Stimulated activated CD4-positive, alpha-beta T cell treated with anti-CD3 and anti-CD28 coated beads, Interleukin-1b, Interleukin-23, amount 100 ng/mL, for 48 hours (primary cell): ENCODE measurements around the gene DNAI2.
"Not testable (repeated sequence)": the region's sequence is repeated elsewhere in the genome, so short reads cannot be mapped to it uniquely, and the experiment has no call there.

Experiments used
- DNase-seq: peaks from one replicate; pipeline ENCODE4 v3.0.0-alpha.2; 2020

Gene DNAI2

GRCh38 chr17:74245145-74245831, 28.7 kb upstream of the DNAI2 start:
- no peak for DNase-seq

DNA sequence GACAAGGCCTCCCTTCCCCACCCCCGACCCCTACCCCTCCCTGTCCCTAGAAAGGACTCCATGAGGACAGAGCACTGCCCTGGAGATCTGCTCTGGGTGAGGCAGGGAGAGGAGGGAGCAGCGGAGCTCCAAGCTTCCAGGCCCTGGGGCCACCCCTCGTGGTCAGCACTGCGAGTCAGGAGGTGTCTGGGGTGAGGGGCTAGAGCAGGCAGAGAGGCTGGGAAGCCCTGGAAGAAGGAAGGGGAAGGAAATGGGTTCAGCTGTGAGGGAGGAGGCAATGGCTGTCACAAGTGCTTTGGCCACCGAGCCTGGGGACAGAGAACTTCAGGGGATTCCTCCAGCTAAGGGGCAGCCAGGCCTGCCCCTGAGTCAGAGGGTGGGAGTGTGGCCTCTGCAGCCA, 28.2 kb upstream of the DNAI2 start:
- DNase-seq, result no peak

- DNase-seq, result no peak
These were observed 24.3 kb upstream of the DNAI2 start for GRCh38 chr17:74249590-74250270.

DNA sequence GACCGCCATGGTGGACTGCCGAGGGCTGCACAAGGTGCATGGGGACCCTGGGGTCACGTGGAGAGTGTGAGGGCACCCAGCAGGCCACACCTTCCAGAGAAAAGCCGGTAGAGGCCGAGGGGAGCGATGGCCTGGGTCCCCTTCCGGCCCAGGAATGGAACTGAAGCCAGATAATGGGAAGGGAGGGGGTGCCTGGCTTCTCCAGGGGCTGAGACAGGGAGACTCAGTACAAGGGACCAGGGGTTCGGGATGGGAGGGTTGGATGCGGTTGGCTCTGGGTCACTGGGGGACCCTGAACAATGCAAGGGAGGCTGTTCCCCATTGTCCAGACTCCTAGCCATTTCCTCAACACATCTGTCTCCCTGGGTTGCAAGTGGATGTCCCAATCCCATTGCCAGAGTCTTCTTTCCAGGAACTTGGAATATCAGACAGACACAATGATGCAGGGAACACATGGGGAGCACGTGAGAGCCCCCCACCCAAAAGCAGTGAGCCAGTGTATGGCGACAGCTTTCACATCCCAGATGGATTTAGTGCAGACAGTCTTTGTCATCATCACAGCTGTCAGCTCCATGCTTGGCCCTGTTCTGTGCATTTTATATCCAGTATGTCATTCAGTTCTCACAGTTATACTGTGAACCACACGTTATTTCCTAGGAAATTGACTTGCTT, 23.6 kb upstream of the DNAI2 start:
- DNase-seq, result no peak

GRCh38 chr17:74251051-74251450, 23.0 kb upstream of the DNAI2 start:
- no peak for DNase-seq

- DNase-seq, result no peak
These were observed 22.5 kb upstream of the DNAI2 start for GRCh38 chr17:74251569-74251968.

GRCh38 chr17:74252211-74252610, 21.8 kb upstream of the DNAI2 start:
- DNase-seq, result no peak

DNA sequence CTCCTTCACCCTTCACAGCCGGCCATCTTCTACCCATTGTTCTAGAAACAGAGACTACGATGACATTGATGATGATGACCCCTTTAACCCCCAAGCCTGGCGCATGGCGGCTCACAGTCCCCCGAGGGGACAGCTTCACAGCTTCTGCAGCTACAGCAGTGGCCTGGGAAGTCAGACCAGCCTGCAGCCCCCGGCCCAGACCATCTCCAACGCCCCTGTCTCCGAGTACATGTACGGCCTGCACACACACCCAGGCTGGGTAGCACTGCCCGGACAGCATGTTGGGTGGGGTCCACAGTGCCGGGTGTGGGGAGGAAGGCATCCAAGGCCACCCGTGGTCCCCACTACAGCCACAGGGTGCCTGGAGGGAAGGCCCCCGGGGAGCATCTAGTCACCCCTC, 21.0 kb upstream of the DNAI2 start:
- no peak for DNase-seq

- no peak for DNase-seq
These were observed 16.7 kb upstream of the DNAI2 start for GRCh38 chr17:74257311-74257710.

GRCh38 chr17:74259667-74260524, 14.1 kb upstream of the DNAI2 start:
- no peak for DNase-seq

- DNase-seq, result no peak
These were observed 13.5 kb upstream of the DNAI2 start for GRCh38 chr17:74260525-74260850.

GRCh38 chr17:74262601-74263000, 11.4 kb upstream of the DNAI2 start:
- DNase-seq, result no peak

- not testable (repeated sequence) for DNase-seq
These were observed 7.0 kb upstream of the DNAI2 start for GRCh38 chr17:74267054-74267453.

GRCh38 chr17:74267579-74267978, 6.5 kb upstream of the DNAI2 start:
- no peak for DNase-seq

DNA sequence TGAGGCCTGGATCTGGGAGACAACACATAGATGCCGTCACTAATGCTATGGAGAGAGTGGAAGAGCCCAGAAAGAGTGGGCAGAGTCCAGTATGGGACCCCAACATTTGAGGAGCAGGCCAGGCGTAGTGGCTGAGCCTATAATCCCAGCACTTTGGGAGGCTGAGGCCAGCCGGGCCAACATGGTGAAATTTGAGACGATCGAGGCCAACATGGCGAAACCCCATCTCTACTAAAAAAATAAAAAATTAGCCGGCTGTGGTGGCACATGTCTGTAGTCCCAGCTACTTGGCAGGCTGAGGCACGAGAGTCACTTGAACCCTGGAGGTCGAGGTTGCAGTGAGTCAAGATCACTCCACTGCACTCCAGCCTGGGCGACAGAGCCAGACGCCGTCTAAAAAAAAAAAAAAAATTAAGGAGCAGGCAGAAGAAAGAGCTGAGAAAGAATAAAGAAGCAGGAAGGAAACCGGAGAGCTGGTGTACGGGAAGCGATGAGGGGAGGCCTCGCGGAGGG, 6.0 kb upstream of the DNAI2 start:
- DNase-seq, result no peak

GRCh38 chr17:74268558-74268957, 5.5 kb upstream of the DNAI2 start:
- DNase-seq, result no peak

GRCh38 chr17:74270333-74270732, 3.7 kb upstream of the DNAI2 start:
- DNase-seq, result no peak

DNA sequence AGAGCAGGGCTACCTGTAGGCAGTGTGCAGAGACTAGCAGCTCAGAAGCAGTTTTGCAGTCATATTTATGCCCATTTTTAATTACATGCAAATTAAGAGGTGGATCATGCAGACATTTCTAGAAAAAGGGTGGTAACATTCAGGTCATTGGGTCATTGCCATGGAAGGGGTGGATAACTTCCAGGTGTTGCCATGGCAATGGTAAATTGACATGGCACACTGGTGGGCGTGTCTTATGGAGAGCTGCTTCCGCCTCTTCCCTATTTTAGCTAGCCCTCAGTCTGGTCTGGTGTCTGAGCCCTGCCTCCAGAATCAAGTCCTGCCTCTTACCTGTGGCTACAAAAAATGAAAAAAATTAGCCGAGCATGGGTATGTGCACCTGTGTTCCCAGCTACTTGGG, 2.8 kb upstream of the DNAI2 start:
- DNase-seq, result no peak

DNA sequence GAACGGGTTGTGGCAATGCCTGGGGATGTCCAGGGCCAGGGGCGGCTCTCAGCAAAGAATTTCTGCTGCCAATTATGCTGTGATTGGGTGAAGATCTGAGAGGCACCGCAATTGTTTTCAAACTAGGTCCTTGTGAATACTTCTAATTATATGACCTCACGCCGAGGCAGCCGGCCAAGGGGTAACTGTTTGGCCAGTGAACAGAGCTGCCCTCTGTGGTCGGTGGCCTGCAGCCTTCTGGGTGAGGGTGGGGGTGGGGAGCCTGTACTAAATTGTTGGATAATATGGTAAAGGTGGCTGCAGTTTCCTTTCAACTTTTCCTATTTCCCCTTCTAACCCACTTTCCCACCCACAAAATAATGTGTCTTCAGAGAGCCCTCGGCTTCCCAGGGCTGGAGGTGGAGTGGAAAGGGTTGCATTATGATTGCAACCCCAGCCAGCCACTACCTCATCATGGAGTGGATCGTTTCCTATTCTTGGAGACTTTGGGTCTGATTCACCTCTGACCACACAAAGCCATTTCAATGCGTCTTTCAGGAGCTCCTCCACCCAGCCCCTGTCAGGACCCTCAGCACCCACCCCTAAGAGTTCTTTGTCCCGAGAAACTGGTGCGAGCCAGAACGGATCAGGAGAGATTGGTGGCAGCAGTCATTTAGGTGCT, 2.0 kb upstream of the DNAI2 start:
- no peak for DNase-seq

DNA sequence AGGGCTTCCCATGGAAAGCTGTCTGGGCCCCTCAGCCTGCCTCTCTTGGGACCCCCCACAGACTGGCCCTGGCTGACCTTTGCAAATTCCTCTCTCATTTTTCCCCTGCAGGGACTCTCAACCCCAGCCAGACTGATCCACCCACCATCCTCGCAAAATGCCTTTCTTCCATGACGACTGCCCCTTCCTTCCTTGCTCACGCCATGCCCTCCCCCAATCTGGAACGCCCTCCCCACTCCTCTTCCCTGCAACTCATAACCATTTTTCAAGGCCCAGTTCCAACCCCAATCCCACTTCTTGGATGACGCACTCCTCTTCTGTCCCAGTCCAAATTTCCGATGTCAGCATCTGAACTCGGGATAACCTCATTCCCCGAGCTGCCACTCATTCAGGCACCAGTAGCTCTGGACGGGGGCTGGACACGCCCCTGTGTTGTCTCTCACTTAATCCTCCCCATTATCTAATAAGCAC, 1.3 kb upstream of the DNAI2 start:
- DNase-seq, result no peak

- no peak for DNase-seq
These were observed 791 bp downstream of the DNAI2 start for GRCh38 chr17:74274709-74275340.

- DNase-seq, result no peak
These were observed 2.0 kb downstream of the DNAI2 start for GRCh38 chr17:74276051-74276476.
